ENCODE results near the gene NPDC1. TPM values are rescaled to one million over a fixed set of nuclear protein-coding genes. Genes with fewer than 3 reads are reported as not detected.

Gene NPDC1
- total RNA-seq, 1 experiment from 2014 or later = 0.51 TPM

DNA sequence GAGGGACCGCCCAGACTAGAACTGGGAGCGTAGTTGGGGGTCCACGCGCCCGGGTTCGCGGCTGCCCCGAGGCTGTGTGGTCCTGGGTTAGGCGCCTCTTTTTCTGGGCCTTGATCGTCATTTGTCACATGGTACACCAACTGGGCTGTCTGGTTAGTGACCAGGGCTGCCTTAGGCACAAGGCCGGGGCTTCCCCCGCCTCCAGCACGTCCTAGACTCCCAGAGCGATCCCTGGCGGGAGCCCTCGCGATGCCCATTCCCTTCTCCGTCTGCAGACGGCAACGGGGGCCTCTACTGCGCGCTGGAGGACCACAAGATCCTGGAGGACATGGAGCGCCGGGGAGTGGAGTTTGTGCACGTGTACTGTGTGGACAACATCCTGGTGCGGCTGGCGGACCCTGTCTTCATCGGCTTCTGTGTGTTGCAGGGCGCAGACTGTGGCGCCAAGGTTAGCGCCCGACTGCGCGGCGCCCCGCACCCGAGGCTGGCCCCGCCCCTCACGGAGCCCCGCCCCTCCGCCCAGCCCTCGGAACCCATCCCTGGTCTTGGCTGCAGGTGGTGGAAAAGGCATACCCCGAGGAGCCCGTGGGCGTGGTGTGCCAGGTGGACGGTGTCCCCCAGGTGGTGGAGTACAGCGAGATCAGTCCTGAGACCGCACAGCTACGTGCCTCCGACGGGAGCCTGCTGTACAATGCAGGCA is 32.9 kb upstream of the NPDC1 start:
- DNase-seq = no peak
- Histone ChIP-seq H3K4me3 (no peak overlapping the region; the same call in 1 of the 2 replicates), H3K36me3 (peaks cover 8% of the 10 kb centered on the region), H3K27ac (no peak overlapping the region), H3K27me3 (no peaks in the 10 kb centered on the region), H3K4me1 (peaks cover 11% of the 10 kb centered on the region), H3K9me3 (replicated peaks) (no peaks in the 10 kb centered on the region)

DNA sequence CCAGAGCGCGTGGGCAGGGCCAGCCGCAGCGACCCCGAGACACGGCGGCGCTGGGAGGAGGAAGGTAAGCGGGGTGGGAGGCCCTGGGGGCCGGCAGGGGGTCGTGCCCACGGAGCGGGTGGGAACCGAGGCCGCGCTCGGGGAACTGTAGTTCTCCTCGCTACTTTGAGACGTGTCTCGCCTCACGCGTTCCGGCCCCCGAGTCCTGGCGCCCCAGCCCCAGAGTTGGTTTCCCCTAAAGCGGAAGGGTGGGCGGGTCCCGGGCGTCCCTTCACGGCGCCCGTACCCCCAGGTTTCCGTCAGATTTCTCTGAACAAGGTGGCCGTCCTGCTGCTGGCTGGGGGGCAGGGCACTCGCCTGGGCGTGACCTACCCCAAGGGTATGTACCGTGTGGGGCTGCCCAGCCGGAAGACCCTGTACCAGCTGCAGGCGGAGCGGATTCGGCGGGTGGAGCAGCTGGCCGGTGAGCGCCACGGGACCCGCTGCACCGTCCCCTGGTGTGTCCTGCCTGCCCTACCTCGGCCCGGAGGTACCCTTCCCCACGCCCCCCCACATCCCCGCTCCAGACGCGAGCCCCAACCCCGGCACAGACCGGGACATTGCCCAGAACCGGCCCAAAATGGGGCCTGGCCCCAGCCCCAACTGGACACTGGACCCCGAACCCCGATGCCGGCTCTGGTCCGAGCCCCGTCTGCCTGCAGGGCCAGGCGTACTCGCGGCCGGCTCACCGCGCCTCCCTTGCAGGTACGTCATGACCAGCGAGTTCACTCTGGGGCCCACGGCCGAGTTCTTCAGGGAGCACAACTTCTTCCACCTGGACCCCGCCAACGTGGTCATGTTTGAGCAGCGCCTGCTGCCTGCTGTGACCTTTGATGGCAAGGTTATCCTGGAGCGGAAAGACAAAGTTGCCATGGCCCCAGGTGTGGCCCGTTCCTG is 32.0 kb upstream of the NPDC1 start:
- Histone ChIP-seq H3K27me3 (no peaks in the 10 kb centered on the region), H3K4me3 (peak overlapping the region; percentile 68), H3K9me3 (replicated peaks) (no peaks in the 10 kb centered on the region), H3K27ac (no peak overlapping the region; the same call in 1 of the 2 replicates), H3K4me1 (peaks cover 4% of the 10 kb centered on the region), H3K36me3 (peaks cover 8% of the 10 kb centered on the region)
- DNase-seq = peak in 1 of 2 experiments; percentile 54

DNA sequence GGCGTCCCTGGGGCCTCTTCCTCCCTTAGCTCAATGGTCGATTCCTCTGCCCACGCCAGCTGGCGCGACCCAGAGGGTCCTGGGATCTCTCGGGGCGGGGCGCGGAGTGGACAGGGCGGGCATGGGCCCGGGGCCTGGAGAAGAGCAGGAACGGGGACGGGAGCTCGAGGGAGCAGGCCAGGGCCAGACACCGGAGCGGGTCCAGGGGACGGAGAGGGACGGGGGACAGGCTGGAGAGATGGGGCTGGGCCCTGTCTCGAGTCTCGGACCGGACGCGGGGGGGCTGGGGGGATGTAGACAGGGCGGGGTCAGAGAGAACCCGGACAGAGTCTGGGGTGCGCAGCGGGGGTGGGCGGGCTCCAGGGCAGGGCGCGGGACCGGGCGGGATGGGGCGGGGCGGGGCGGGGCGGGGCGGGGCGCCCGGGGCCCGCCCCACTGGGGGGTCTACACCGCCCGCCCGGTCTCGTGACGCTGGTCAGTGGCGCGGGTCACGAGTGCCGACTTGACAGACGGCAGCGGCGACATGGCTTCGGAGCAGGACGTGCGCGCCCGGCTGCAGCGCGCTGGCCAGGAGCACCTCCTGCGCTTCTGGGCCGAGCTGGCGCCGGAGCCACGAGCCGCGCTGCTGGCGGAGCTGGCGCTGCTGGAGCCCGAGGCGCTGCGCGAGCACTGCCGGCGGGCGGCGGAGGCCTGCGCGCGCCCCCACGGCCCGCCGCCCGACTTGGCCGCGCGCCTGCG is 31.2 kb upstream of the NPDC1 start, which contains the start of gene UAP1L1:
Gene UAP1L1 (plus strand): TSS at position 508 of the 738 bp plus-strand sequence. CDS start 16 bp downstream, at position 524.
- Histone ChIP-seq H3K27ac (peak within 1 kb of the TSS; percentile 70), H3K4me3 (peak within 1 kb of the TSS; percentile 68), H3K27me3 (no peaks in the 10 kb centered on the region), H3K9me3 (replicated peaks) (no peaks in the 10 kb centered on the region), H3K4me1 (no peaks in the 10 kb centered on the region), H3K36me3 (peaks cover 8% of the 10 kb centered on the region)
- peak; percentile 85 to 93 for DNase-seq

- H3K36me3 ChIP-seq = peaks cover 8% of the 10 kb centered on the region
- no peaks in the 10 kb centered on the region for H3K27me3 ChIP-seq
- H3K4me1 ChIP-seq = peaks cover under 1% of the 10 kb centered on the region
- no peaks in the 10 kb centered on the region for H3K9me3 ChIP-seq (replicated peaks)
- no peak for DNase-seq
- H3K27ac ChIP-seq = peak overlapping the region; percentile 70
- peak overlapping the region; percentile 68 for H3K4me3 ChIP-seq
These were observed 30.6 kb upstream of the NPDC1 start for GRCh38 chr9:137076636-137077009.

GRCh38 chr9:137075275-137075775 is 29.3 kb upstream of the NPDC1 start:
- Histone ChIP-seq H3K27ac (no peak overlapping the region), H3K36me3 (peaks cover 8% of the 10 kb centered on the region), H3K4me3 (no peak overlapping the region), H3K27me3 (no peaks in the 10 kb centered on the region), H3K4me1 (peaks cover 11% of the 10 kb centered on the region), H3K9me3 (replicated peaks) (no peaks in the 10 kb centered on the region)
- DNase-seq = no peak

- H3K4me1 ChIP-seq = peaks cover 11% of the 10 kb centered on the region
- H3K9me3 ChIP-seq (replicated peaks) = no peaks in the 10 kb centered on the region
- no peak overlapping the region for H3K27ac ChIP-seq
- no peak overlapping the region for H3K4me3 ChIP-seq
- no peak for DNase-seq
- H3K36me3 ChIP-seq = peaks cover 5% of the 10 kb centered on the region
- H3K27me3 ChIP-seq = no peaks in the 10 kb centered on the region
These were observed 28.8 kb upstream of the NPDC1 start for GRCh38 chr9:137074657-137075274.

GRCh38 chr9:137073992-137074399 is 28.0 kb upstream of the NPDC1 start:
- Histone ChIP-seq H3K36me3 (no peaks in the 10 kb centered on the region), H3K4me3 (no peak overlapping the region), H3K27ac (no peak overlapping the region), H3K4me1 (peaks cover 11% of the 10 kb centered on the region), H3K9me3 (replicated peaks) (no peaks in the 10 kb centered on the region), H3K27me3 (no peaks in the 10 kb centered on the region)
- DNase-seq = no peak

DNA sequence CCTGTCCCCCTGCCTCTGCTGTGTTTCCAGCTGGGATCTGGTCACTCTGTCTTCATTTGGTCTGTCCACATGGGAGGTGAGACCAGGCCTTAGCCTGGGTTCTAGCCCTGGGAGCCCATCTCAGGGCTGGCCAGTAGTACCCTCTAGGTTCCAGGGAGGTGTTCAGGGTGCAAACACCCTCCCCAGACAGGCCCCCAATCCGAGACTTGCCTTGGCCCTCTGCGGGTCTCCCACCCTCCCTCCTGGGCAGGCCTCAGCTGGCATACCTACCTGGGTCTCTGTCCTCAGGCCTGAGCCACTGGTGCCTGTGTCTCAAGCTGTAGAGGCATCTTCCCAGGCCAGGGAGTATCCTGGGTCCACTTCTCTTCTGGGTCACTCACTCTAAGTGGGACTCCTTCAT is 25.3 kb upstream of the NPDC1 start:
- Histone ChIP-seq H3K4me3 (peak overlapping the region; percentile 68), H3K36me3 (no peaks in the 10 kb centered on the region), H3K9me3 (replicated peaks) (no peaks in the 10 kb centered on the region), H3K27ac (peak overlapping the region; percentile 45), H3K27me3 (no peaks in the 10 kb centered on the region), H3K4me1 (peaks cover 11% of the 10 kb centered on the region)
- no peak for DNase-seq

DNA sequence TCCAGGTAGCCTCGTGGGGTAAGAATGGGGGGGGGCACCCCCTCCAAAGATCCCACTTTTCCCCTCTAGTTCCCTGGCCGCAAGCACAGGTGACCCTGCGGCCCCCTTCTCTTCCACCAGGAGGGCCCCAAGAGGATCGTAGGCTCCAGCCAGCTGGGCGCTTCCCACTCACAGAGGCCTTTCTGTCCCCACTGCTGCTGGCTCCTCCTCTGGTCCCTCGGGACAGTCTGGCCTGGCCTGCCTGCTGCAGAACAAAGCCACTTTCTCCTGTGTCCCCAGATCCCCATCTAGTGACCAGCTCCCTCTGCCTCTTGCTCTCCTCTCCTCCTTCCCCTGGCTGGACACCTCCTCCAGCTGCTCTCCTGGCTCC is 24.9 kb upstream of the NPDC1 start:
- Histone ChIP-seq H3K4me1 (peaks cover 11% of the 10 kb centered on the region), H3K9me3 (replicated peaks) (no peaks in the 10 kb centered on the region), H3K27ac (peak overlapping the region; percentile 45), H3K27me3 (no peaks in the 10 kb centered on the region), H3K4me3 (peak overlapping the region; percentile 68), H3K36me3 (no peaks in the 10 kb centered on the region)
- peak; percentile 88 to 91 for DNase-seq

GRCh38 chr9:137070201-137070905 is 24.4 kb upstream of the NPDC1 start, which contains the start of gene SAPCD2:
SAPCD2 (minus strand) TSS chr9:137070557; CDS start chr9:137070460, 97 bp downstream.
- Histone ChIP-seq H3K36me3 (0 out of 2 replicates have a peak, but pooled peaks cover 4% of the 10 kb centered on the region), H3K9me3 (replicated peaks) (no peaks in the 10 kb centered on the region), H3K27me3 (no peaks in the 10 kb centered on the region), H3K4me1 (peaks cover 11% of the 10 kb centered on the region), H3K4me3 (peak within 1 kb of the TSS; percentile 68), H3K27ac (peak within 1 kb of the TSS; percentile 45)
- peak; percentile 95 to 97 for DNase-seq

GRCh38 chr9:137069508-137070091 is 23.6 kb upstream of the NPDC1 start:
- Histone ChIP-seq H3K27ac (no peak overlapping the region), H3K36me3 (0 out of 2 replicates have a peak, but pooled peaks cover 7% of the 10 kb centered on the region), H3K4me1 (peaks cover 11% of the 10 kb centered on the region), H3K4me3 (peak overlapping the region; percentile 68), H3K27me3 (no peaks in the 10 kb centered on the region), H3K9me3 (replicated peaks) (no peaks in the 10 kb centered on the region)
- no peak for DNase-seq

GRCh38 chr9:137068539-137069507 is 22.8 kb upstream of the NPDC1 start:
- DNase-seq = no peak
- peak overlapping the region; percentile 68 for H3K4me3 ChIP-seq

More at GRCh38 chr9:137068539-137069507, 22.8 kb upstream of the NPDC1 start:
- Histone ChIP-seq H3K9me3 (replicated peaks) (no peaks in the 10 kb centered on the region), H3K4me1 (peaks cover 15% of the 10 kb centered on the region), H3K36me3 (0 out of 2 replicates have a peak, but pooled peaks cover 9% of the 10 kb centered on the region), H3K27me3 (no peaks in the 10 kb centered on the region), H3K27ac (no peak overlapping the region)
